ENCODE measurements around the gene CTDSPL.

DNA sequence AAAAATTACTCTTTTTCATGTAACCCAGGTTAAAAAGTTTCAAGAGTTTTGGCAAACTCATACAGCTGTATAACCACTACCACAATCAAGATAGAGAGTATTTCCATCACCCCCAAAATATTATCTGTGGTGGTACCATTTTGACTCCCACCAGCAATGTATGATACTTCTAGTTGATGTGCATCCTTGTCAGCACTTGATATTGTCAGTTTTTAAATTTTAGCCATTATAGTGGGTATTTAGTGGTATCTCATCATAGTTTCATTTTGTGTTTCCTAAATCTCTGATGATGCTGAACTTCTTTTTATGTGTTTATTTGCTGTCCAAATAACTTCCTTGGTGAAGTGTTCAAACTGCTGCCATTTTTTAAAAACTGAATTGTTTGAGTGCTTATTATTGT, 14.6 kb downstream of the CTDSPL start:
- TF ChIP-seq CTCF (conservative IDR thresholded peaks at IDR 0.05; ENCODE audit: low read depth, low read length) (no peak), EZH2 (IDR thresholded peaks at IDR 0.05; ENCODE audit: borderline replicate concordance, low read depth, low read length, poor library complexity, severe bottlenecking) (no peak)

Data from A673 (cell line).